Measurements from ENCODE around the gene UBAC1.
"Not testable (repeated sequence)": the region's sequence is repeated elsewhere in the genome, so short reads cannot be mapped to it uniquely, and the experiment has no call there.

Gene UBAC1

GRCh38 chr9:135898634-135899407 is 62.4 kb downstream of the UBAC1 start:
- DNase-seq: no peak

- DNase-seq: no peak
Measured at GRCh38 chr9:135896626-135897025, 64.5 kb downstream of the UBAC1 start.

GRCh38 chr9:135896205-135896604 is 65.0 kb downstream of the UBAC1 start:
- DNase-seq: no peak

DNA sequence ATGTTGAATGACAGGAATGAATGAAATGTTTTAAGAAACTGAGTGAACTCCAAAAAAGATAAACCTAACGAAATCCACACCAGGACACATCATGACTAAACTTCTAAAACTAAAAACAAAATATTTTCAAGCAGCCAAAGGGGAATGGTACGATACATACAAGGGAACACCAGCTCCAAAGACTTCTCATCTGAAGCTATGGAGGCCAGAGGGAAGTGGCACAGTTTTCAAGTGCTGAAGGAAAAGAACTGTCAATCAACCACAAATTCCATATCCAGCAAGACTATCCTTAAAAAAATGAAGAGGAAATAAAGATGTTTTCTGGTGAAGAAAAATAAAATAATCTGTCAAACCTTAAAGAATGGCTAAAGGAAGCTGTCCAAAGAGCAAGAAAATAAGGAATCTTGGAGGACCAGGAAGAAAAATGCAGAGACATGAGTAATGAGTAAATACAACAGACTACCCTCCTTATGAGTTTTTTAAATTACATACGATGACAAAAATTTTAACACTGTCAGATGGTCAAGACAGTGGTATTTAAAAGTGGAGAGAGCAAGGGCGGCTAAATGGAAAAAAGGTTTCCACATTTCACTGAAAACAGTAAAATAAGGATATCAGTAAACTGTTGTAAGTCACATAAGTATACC is 65.8 kb downstream of the UBAC1 start:
- DNase-seq: no peak

GRCh38 chr9:135893104-135893503 is 68.1 kb downstream of the UBAC1 start:
- DNase-seq: no peak

- DNase-seq: not testable (repeated sequence)
Measured at GRCh38 chr9:135892327-135892726, 68.8 kb downstream of the UBAC1 start.

GRCh38 chr9:135891027-135891631 is 70.0 kb downstream of the UBAC1 start:
- no peak for DNase-seq

DNA sequence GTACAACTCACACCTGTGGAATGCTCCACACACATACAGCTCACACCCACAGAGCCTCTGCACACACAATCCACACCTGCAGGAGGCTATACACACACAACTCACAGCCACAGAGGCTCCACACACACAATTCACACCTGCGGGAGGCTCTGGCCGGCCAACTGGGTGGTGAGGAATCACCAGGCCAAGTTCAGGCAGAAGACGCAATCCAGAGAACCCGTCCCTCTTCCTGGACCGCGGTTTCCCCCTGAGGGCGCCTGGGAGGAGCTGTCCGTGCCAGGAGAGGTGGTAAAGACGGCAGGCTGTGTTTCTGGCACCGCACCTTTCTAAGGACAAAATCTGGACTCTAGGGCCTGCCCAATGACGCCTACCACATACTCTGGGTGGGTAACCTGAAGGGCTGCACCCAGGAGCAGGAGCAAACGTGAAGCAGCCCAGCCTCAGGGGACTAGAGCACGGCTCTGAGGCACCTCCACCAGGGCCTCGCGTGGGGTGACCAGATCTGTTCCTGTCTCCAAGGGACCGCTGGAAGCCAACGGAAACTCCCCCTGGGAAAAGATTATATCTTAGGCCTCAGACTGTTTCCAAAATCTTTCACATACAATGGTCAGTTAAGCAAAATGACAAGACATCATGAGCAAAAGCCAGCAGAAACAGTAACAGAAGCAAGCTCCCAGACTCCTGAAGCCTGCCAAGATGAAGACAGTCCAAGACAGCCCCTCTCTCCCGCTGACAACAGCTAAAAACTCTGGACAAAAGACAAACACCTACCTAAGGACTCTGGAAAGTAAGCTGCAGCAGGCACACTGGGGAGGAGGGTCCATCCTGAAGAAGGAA is 70.8 kb downstream of the UBAC1 start:
- no peak for DNase-seq

DNA sequence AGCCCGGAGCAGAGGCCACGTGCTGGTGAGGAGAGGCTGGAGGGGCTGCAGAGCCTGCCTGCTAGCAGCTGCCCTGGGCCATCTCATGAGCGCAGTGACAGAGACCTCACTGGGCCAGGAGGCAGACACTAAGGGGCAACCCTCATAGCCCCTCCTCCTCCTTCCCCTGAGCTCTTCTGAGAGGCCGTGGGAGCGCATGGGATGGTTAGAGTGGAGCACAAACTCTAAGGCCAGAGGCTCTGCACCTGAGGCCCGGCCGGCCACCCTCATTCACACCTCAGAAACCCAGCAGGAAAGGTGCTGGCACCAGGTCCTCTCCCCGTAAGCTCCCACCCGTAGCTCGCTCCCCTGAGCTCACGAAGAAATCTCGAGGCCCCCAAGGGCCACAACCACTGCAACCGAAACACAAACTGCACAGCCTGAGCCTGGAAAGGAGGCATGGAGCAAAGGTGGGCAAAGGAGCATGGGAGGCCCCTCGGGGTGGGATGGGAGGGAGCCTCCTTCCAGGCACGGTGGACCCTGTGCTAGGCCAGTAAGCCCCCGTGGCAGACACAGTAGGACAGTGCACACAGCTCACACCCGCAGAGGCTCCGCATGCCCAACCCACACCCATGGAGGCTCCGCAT is 71.5 kb downstream of the UBAC1 start:
- no peak for DNase-seq

- no peak for DNase-seq
Measured at GRCh38 chr9:135888766-135889394, 72.3 kb downstream of the UBAC1 start.

GRCh38 chr9:135888126-135888765 is 72.9 kb downstream of the UBAC1 start:
- DNase-seq: no peak

DNA sequence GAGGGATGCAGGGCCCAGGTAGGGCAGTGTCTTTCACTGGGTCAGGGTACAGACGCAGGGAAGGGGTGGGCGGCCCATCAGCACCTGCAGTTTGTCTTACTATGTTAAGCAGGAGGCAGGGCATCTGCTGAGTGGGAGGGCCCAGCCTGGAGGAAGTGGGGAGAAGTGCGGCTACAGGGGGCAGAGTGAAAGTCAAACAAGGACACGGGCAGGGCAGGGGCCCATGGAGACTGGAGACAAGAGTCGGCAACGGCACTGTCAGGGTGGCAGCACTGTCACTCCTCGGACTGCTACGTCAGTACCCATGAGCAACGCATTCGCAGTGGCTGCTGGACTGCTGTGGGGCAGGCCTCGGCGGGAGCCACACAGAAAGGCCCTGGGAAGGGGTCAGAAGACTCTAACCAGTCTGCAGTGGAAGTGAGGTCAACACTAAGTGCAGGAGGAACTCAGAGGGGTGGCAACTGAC is 73.6 kb downstream of the UBAC1 start:
- DNase-seq: peak in 3 of 5 donors; percentile 34 to 62 (median 40)

DNA sequence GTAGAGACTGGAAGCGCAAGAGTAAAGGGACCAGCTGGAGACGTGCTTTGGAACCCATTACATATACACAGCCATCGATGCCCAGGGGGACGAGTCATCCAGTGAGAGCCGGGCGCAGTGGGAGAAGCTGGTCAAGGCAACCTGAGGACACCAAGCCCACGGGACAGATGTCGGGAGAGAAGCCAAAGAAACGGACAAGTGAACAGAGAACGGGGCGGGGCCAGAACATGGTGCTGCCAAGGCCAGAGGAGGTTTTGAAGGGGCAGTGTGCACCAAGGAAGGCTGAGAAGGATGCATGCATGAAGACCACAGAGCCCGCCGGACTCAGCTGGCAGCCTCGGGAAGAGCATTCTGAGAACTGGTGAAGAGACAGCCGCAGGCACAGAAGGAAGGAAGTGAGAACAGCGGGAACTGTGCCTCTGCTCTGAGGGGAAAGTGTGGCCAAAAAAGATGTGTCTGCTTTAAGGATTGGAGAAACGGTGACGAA is 74.1 kb downstream of the UBAC1 start:
- DNase-seq: no peak

DNA sequence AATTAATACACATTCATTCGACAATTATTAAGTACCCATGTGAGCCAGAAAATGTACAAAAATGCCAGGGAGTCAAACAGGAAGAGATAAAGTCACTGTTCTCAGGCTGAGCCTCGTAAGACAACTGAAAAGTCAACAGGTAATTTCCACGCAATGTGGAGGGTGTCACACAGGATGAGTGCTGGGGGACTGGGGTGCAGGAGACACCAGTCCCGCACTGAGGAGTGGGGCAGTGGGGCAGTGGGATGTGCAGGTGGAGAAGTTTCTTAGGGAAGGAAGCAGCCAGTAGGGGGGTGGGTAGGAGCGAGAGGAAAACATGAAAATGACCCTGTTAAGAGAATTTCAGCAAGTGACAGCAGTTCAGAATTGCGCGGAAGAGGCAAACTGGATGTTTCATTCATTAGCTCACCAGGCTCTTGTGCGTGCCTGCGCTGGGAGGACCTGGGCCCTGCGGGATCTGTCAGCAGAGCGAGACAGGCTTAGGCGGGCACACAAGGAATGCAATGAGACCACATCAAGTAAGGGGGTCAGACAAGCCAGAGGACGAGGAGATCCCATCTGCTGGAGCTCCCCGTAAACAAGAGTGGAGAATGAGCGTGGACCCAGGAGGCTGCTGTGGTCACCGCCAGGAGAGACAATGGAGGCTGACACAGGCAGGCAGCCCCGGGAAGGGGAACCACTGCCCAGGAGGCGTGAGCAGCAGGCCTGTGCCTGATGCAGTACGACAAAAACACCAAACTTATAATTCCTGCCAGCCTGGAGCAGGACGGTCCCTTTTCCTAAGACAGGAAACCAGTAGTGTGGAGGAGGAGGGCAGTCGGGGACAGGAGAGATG is 74.8 kb downstream of the UBAC1 start:
- DNase-seq: no peak

DNA sequence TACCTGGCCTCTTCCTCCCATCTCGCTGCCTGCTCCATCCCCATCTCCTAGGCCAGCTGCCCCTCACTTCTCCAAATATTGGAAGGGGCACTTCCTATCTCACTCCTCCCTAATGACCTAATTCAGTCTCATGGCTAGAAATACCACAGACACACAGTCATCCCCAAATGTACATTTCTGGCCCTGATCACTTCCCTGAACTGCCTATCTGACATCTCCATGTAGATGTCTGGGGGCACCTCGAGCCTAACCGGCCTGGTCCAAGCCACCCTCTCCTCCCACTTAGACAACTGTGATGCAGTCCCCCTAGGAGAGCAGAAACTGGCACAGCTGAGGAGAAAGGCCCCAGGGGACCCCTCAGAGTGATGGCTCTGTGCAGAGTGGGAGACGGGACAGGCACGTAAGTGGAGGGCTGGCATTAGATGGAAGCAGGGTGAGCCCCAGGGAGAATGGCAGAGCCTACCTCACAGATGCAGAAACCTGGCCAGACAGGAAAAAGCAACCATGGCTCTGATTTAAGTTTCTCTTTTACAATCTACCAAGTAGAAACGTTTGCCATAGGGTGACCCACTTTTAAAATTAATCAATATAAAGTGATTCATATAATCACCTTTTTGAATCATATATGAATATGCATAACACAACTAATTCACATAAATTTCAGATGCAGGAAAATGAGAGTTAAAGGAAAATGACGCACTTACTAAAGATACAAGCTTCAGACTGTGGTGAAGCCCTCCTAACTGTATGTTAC is 75.9 kb downstream of the UBAC1 start:
- no peak for DNase-seq

- no peak for DNase-seq
Measured at GRCh38 chr9:135884328-135885035, 76.7 kb downstream of the UBAC1 start.

DNA sequence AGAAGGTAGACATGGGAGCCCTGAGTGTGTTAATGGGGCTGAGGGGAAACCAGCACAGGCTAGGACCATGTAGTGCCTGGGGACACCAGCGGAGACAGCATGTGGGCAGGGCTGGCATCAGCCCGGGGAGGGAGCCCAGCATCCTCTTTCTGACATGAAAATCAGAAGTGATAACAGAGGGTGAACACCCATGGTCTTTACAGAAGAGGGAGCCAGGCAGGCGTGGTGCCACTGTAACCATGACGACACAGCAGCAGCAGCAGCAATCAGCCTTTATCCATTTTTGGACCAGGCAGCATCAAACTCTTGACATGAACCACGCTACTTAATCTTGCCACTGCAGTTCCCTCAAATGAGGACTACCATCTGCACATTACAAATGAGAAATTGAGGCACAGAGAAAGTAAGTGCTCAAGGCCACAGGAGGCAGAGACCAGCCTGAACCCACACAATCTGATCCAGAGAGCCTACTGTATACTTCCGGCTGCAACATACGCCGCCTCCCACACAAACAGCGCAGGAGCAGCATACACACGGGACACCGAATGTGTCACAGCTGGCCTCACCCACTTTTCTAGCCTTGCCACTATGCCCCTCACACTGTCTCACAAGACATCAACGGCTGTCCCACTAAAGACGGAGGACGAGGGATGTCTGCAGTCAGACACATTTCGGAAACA is 77.6 kb downstream of the UBAC1 start:
- DNase-seq: no peak

Data from T-helper 1 cell (primary cell).